Ascending aorta (tissue), 2 donors: Measurements from ENCODE around the gene SLX4. TPM values are rescaled to one million over a fixed set of nuclear protein-coding genes. Genes with fewer than 3 reads are reported as not detected.

ENCODE experiments used
- DNase-seq, 2 donors: peaks; one replicate each; pipeline ENCODE4 v3.0.0-alpha.2; 2019; ENCODE audit warnings: low spot score in 2 of 2
- H3K27ac ChIP-seq, 2 donors: fragments of 200-600 bp; sonication (generic); one replicate each; pipeline ENCODE4 v1.5.1; 2016 to 2017; ENCODE audit warnings: mild to moderate bottlenecking in 1 of 2
- H3K27me3 ChIP-seq: fragments of 200-600 bp; sonication (generic); one replicate; pipeline ENCODE4 v1.5.1; 2017
- H3K36me3 ChIP-seq, 2 donors: fragments of 200-600 bp; sonication (generic); one replicate each; pipeline ENCODE4 v1.5.1; 2016
- H3K4me1 ChIP-seq, 2 donors: fragments of 200-600 bp; sonication (generic); one replicate each; pipeline ENCODE4 v1.5.1; 2016 to 2017; ENCODE audit warnings: mild to moderate bottlenecking in 1 of 2
- H3K4me3 ChIP-seq, 2 donors: fragments of 200-600 bp; sonication (generic); one replicate each; pipeline ENCODE4 v1.5.1; 2016 to 2017; ENCODE audit warnings: mild to moderate bottlenecking in 1 of 2
- H3K9me3 ChIP-seq, 2 donors: fragments of 200-600 bp; sonication (generic); one replicate each; pipeline ENCODE4 v1.5.1; 2016
- CTCF ChIP-seq, 3 experiments: fragments of 200-600 bp in 2 of 3; fragments of 450-650 bp in 1 of 3; sonication (generic) in 2 of 3; IDR thresholded peaks; one replicate each; pipeline ENCODE4 v1.5.1; 2016 to 2019; ENCODE audit warnings: antibody characterized with exemption in 3 of 3, mild to moderate bottlenecking in 1 of 3, moderate library complexity in 1 of 3
- intact Hi-C: fragments of 100-400 bp; cut with DNase I; formaldehyde crosslinking; loops from one replicate; pipeline ENCODE4 v1.15.1; 2023
- total RNA-seq: library from RNA; depleted of rRNA; stranded (reverse); fragments of >200 nt; gene quantifications from one replicate; pipeline ENCODE4 v1.1.0, GENCODE V29; 2016

SLX4 gene
- total RNA-seq, 1 donor from 2014 or later = 3.4 TPM

- no peaks in the 10 kb centered on the region for H3K4me1 ChIP-seq
- no peak overlapping the region for H3K27ac ChIP-seq
- H3K36me3 ChIP-seq = peaks cover 0 to 41% of the 10 kb centered on the region in 2 donors
- DNase-seq = no peak
- no peak for TF ChIP-seq CTCF (IDR thresholded peaks at IDR 0.05)
- no peak overlapping the region for H3K4me3 ChIP-seq
- intact Hi-C loops = no loop called here
- no peaks in the 10 kb centered on the region for H3K9me3 ChIP-seq
- H3K27me3 ChIP-seq = no peaks in the 10 kb centered on the region
These were observed 18.8 kb downstream of the SLX4 start for GRCh38 chr16:3592559-3592958.

GRCh38 chr16:3591991-3592390 is 19.4 kb downstream of the SLX4 start:
- H3K27me3 ChIP-seq = no peaks in the 10 kb centered on the region
- no peaks in the 10 kb centered on the region for H3K9me3 ChIP-seq
- no peak for DNase-seq
- no peak overlapping the region for H3K4me3 ChIP-seq
- H3K36me3 ChIP-seq = peaks cover 0 to 42% of the 10 kb centered on the region in 2 donors
- no peaks in the 10 kb centered on the region for H3K4me1 ChIP-seq
- H3K27ac ChIP-seq = no peak overlapping the region
- intact Hi-C loops = no loop called here
- TF ChIP-seq CTCF (IDR thresholded peaks at IDR 0.05) = no peak

GRCh38 chr16:3591436-3591803 is 20.0 kb downstream of the SLX4 start:
- Histone ChIP-seq H3K27me3 (no peaks in the 10 kb centered on the region), H3K4me1 (no peaks in the 10 kb centered on the region), H3K36me3 (peaks cover 0 to 42% of the 10 kb centered on the region in 2 donors), H3K4me3 (no peak overlapping the region), H3K9me3 (no peaks in the 10 kb centered on the region), H3K27ac (no peak overlapping the region)
- TF ChIP-seq CTCF (IDR thresholded peaks at IDR 0.05) = no peak
- intact Hi-C loops = no loop called here
- no peak for DNase-seq

GRCh38 chr16:3590736-3591435 is 20.5 kb downstream of the SLX4 start:
- Histone ChIP-seq H3K27ac (no peak overlapping the region), H3K4me3 (no peak overlapping the region), H3K9me3 (no peaks in the 10 kb centered on the region), H3K4me1 (no peaks in the 10 kb centered on the region), H3K36me3 (peaks cover 0 to 42% of the 10 kb centered on the region in 2 donors), H3K27me3 (no peaks in the 10 kb centered on the region)
- no peak for TF ChIP-seq CTCF (IDR thresholded peaks at IDR 0.05)
- intact Hi-C loops = no loop called here
- no peak for DNase-seq

- TF ChIP-seq CTCF (IDR thresholded peaks at IDR 0.05) = no peak
- intact Hi-C loops = no loop called here
- no peak overlapping the region for H3K27ac ChIP-seq
- peaks cover 0 to 39% of the 10 kb centered on the region in 2 donors for H3K36me3 ChIP-seq
- no peak overlapping the region for H3K4me3 ChIP-seq
- no peaks in the 10 kb centered on the region for H3K27me3 ChIP-seq
- DNase-seq = no peak
- H3K9me3 ChIP-seq = no peaks in the 10 kb centered on the region
- H3K4me1 ChIP-seq = no peaks in the 10 kb centered on the region
These were observed 21.3 kb downstream of the SLX4 start for GRCh38 chr16:3589991-3590701.
